IMR-90 (cell line): ENCODE data around the gene RPS2. TPM values are rescaled to one million over a fixed set of nuclear protein-coding genes. Genes with fewer than 3 reads are reported as not detected.
A peak's percentile ranks its signal among the peaks of the same experiment; 100 is the strongest.

Experiments used
- ATAC-seq: fragments of 200-7000 bp; cut with Tn5 transposase; 2 replicates; pipeline ENCODE4 v1.9.1; 2020; ENCODE audit warnings: low read depth, mild to moderate bottlenecking, moderate library complexity
- BruUV-seq: library from RNA; stranded (reverse); fragments of 400-500 nt; replicated peaks from 2 replicates; lab custom pipeline; 2021; lab: Mats Ljungman, UMichigan
- CTCF ChIA-PET: fragments of 300-600 bp; formaldehyde crosslinking; extraction: SDS; loops from one replicate; lab custom pipeline; 2021; ENCODE audit warnings: antibody characterized with exemption; lab: Yijun Ruan, JAX
- POLR2A ChIA-PET: fragments of 300-600 bp; sonication (Branson Sonifier 250); formaldehyde crosslinking; loops from one replicate; lab custom pipeline; 2022; ENCODE audit warnings: antibody characterized with exemption; ENCODE audit not compliant: unreplicated experiment; lab: Charles Lee
- DNase-seq: peaks from one replicate; pipeline ENCODE4 v3.0.0; 2013
- H2AFZ ChIP-seq: replicated peaks from 2 replicates; pipeline ENCODE3; 2013; ENCODE audit warnings: low read length, mild to moderate bottlenecking; ENCODE audit not compliant: poor library complexity
- H2AK5ac ChIP-seq: 2 replicates; pipeline ENCODE4 v1.6.1; 2013; ENCODE audit warnings: low read depth, low read length, inconsistent platforms
- H2AK9ac ChIP-seq: replicated peaks from 2 replicates; pipeline ENCODE3; 2013; ENCODE audit warnings: mild to moderate bottlenecking, low read depth, low read length, moderate library complexity; ENCODE audit not compliant: poor library complexity
- H2BK120ac ChIP-seq: 2 replicates; pipeline ENCODE4 v1.6.1; 2013; ENCODE audit warnings: low read depth, low read length, inconsistent platforms
- H2BK15ac ChIP-seq: 3 replicates; pipeline ENCODE4 v1.6.1; 2013; ENCODE audit warnings: low read depth, low read length, inconsistent platforms
- H2BK20ac ChIP-seq: 2 replicates; pipeline ENCODE4 v1.6.1; 2013; ENCODE audit warnings: low read depth, mild to moderate bottlenecking, inconsistent platforms, low read length, moderate library complexity
- H2BK5ac ChIP-seq: 2 replicates; pipeline ENCODE4 v1.6.1; 2013; ENCODE audit warnings: mild to moderate bottlenecking, low read depth, low read length, inconsistent platforms; ENCODE audit not compliant: poor library complexity, severe bottlenecking
- H3K14ac ChIP-seq: replicated peaks from 2 replicates; pipeline ENCODE4 v1.6.1; 2013; ENCODE audit warnings: low read depth, low read length, inconsistent platforms
- H3K18ac ChIP-seq: 2 replicates; pipeline ENCODE4 v1.6.1; 2013; ENCODE audit warnings: low read depth, low read length, control low read depth
- H3K23ac ChIP-seq: 2 replicates; pipeline ENCODE4 v1.6.1; 2013; ENCODE audit warnings: low read depth, low read length, inconsistent platforms
- H3K27ac ChIP-seq: 2 replicates; pipeline ENCODE4 v1.5.1; 2013; ENCODE audit warnings: mild to moderate bottlenecking, control low read depth, low read length; ENCODE audit not compliant: insufficient read depth
- H3K27me3 ChIP-seq: 2 replicates; pipeline ENCODE4 v1.6.1; 2013; ENCODE audit warnings: low read length; ENCODE audit not compliant: control insufficient read depth, insufficient read depth
- H3K36me3 ChIP-seq: 2 replicates; pipeline ENCODE4 v1.6.1; 2013; ENCODE audit warnings: low read length, mixed read lengths; ENCODE audit not compliant: control insufficient read depth, insufficient read depth
- H3K4ac ChIP-seq: 2 replicates; pipeline ENCODE4 v1.6.1; 2013; ENCODE audit warnings: low read depth, low read length, inconsistent platforms
- H3K4me1 ChIP-seq: 2 replicates; pipeline ENCODE4 v1.6.1; 2013; ENCODE audit warnings: low read length, mixed read lengths; ENCODE audit not compliant: control insufficient read depth, insufficient read depth
- H3K4me2 ChIP-seq: 2 replicates; pipeline ENCODE4 v1.6.1; 2013; ENCODE audit warnings: low read depth, mild to moderate bottlenecking, control low read depth, low read length, moderate library complexity
- H3K4me3 ChIP-seq: 2 replicates; pipeline ENCODE4 v1.5.1; 2013; ENCODE audit warnings: low read depth, mild to moderate bottlenecking, control low read depth, low read length, moderate library complexity; ENCODE audit not compliant: insufficient read depth
- H3K56ac ChIP-seq: 2 replicates; pipeline ENCODE4 v1.6.1; 2013; ENCODE audit warnings: low read length, inconsistent platforms; ENCODE audit not compliant: insufficient read depth; ENCODE audit errors: extremely low read depth
- H3K79me1 ChIP-seq, 2 experiments: 2 replicates each; pipeline ENCODE4 v1.6.1; 2013; ENCODE audit warnings: low read length in 2 of 2, inconsistent platforms in 1 of 2, low read depth in 1 of 2
- H3K9ac ChIP-seq: 2 replicates; pipeline ENCODE4 v1.6.1; 2013; ENCODE audit warnings: low read depth, low read length, control low read depth
- H3K9me1 ChIP-seq: 2 replicates; pipeline ENCODE4 v1.6.1; 2013; ENCODE audit warnings: low read length, inconsistent platforms; ENCODE audit not compliant: insufficient read depth
- H3K9me3 ChIP-seq: 2 replicates; pipeline ENCODE4 v1.6.1; 2013; ENCODE audit warnings: low read length; ENCODE audit not compliant: control insufficient read depth, insufficient read depth
- H4K20me1 ChIP-seq: 2 replicates; pipeline ENCODE4 v1.6.1; 2013; ENCODE audit warnings: low read length, inconsistent platforms; ENCODE audit not compliant: insufficient read depth
- H4K5ac ChIP-seq: 2 replicates; pipeline ENCODE4 v1.6.1; 2013; ENCODE audit warnings: mild to moderate bottlenecking, low read depth, low read length, control low read depth
- H4K8ac ChIP-seq, 2 experiments: 2 replicates each; pipeline ENCODE4 v1.6.1; 2013; ENCODE audit warnings: low read depth in 2 of 2, low read length in 2 of 2, control low read depth in 1 of 2, inconsistent platforms in 1 of 2
- H4K91ac ChIP-seq: 2 replicates; pipeline ENCODE4 v1.6.1; 2013; ENCODE audit warnings: low read depth, low read length, inconsistent platforms; ENCODE audit not compliant: insufficient read depth
- BHLHE40 ChIP-seq: fragments of 150-350 bp; IDR thresholded peaks from 2 replicates; pipeline ENCODE4 v1.6.1; 2016; ENCODE audit warnings: mild to moderate bottlenecking, low read depth, low read length
- CEBPB ChIP-seq: IDR thresholded peaks from 2 replicates; pipeline ENCODE4 v1.6.1; 2012; ENCODE audit warnings: low read depth, low read length, improper control_type of control experiment
- FOS ChIP-seq: fragments of 150-350 bp; IDR thresholded peaks from 2 replicates; pipeline ENCODE4 v1.6.1; 2016; ENCODE audit warnings: low read depth, low read length
- MAFK ChIP-seq: IDR thresholded peaks from 2 replicates; pipeline ENCODE4 v1.6.1; 2012; ENCODE audit warnings: low read depth, low read length, improper control_type of control experiment
- MAZ ChIP-seq: IDR thresholded peaks from 2 replicates; pipeline ENCODE4 v1.6.1; 2012; ENCODE audit warnings: low read depth, mild to moderate bottlenecking, low read length, improper control_type of control experiment, moderate library complexity, borderline replicate concordance
- MXI1 ChIP-seq: IDR thresholded peaks from 2 replicates; pipeline ENCODE4 v1.6.1; 2012; ENCODE audit warnings: low read depth, mild to moderate bottlenecking, low read length, moderate library complexity, borderline replicate concordance
- NFE2L2 ChIP-seq: fragments of 150-350 bp; IDR thresholded peaks from 2 replicates; pipeline ENCODE4 v1.6.1; 2016; ENCODE audit warnings: low read depth, mild to moderate bottlenecking, low read length
- POLR2A ChIP-seq: IDR thresholded peaks from 2 replicates; pipeline ENCODE4 v1.6.1; 2012; ENCODE audit warnings: mild to moderate bottlenecking, low read depth, low read length
- RAD21 ChIP-seq: IDR thresholded peaks from 2 replicates; pipeline ENCODE4 v1.6.1; 2012; ENCODE audit warnings: low read length, improper control_type of control experiment
- RCOR1 ChIP-seq: IDR thresholded peaks from 2 replicates; pipeline ENCODE4 v1.6.1; 2012; ENCODE audit warnings: mild to moderate bottlenecking, low read length, improper control_type of control experiment; ENCODE audit not compliant: insufficient replicate concordance
- RFX5 ChIP-seq: IDR thresholded peaks from 2 replicates; pipeline ENCODE4 v1.8.0; 2012; ENCODE audit warnings: low read depth, mild to moderate bottlenecking, low read length, moderate library complexity
- SMC3 ChIP-seq: fragments of 150-350 bp; IDR thresholded peaks from 2 replicates; pipeline ENCODE4 v1.6.1; 2016; ENCODE audit warnings: low read depth, mild to moderate bottlenecking, antibody characterized with exemption, low read length, moderate library complexity
- WGBS, 2 experiments: methylation state at CpG; one replicate each; pipeline versions ENCODE4 v1.1.5 to v1.1.7; 2013; ENCODE audit warnings: missing lambda C conversion rate in 2 of 2; ENCODE audit not compliant: insufficient read length in 1 of 2; ENCODE audit errors: extremely low coverage in 2 of 2; 5-methylcytosine and 5-hydroxymethylcytosine counted together
- dilution Hi-C: fragments of 300-500 bp; cut with HindIII; formaldehyde crosslinking; loops from one replicate; pipeline ENCODE4 v1.14.3; 2018; ENCODE audit warnings: low sequenced_read_pairs; ENCODE audit not compliant: unreplicated experiment
- in situ Hi-C: fragments of 300-500 bp; cut with MboI; formaldehyde crosslinking; loops from 3 replicates; pipeline ENCODE4 v1.14.3; 2019; ENCODE audit warnings: low sequenced_read_pairs, inconsistent platforms, mixed read lengths
- intact Hi-C: fragments of 100-400 bp; cut with micrococcal nuclease; formaldehyde crosslinking; loops from 2 replicates; pipeline ENCODE4 v1.10.0; 2022
- polyA plus RNA-seq, 3 experiments: library from polyadenylated mRNA; depleted of rRNA; stranded (reverse); fragments of >200 nt; gene quantifications; 2 replicates each; pipeline ENCODE4 v1.2.3, GENCODE V29; 2012; ENCODE audit warnings: low replicate concordance in 1 of 3
- total RNA-seq: library from RNA; depleted of rRNA; stranded (reverse); fragments of >200 nt; gene quantifications from 2 replicates; pipeline ENCODE4 v1.2.3, GENCODE V29; 2012
- TF ChIP-seq, protein P1 (sequence below): fragments of 150-350 bp; IDR thresholded peaks from 2 replicates; pipeline ENCODE4 v1.6.1; 2016; ENCODE audit warnings: low read depth, mild to moderate bottlenecking, low read length, moderate library complexity, borderline replicate concordance
- TF ChIP-seq, protein P2 (sequence below): fragments of 150-350 bp; IDR thresholded peaks from 2 replicates; pipeline ENCODE4 v1.6.1; 2017; ENCODE audit warnings: mild to moderate bottlenecking, antibody characterized with exemption, low read length, low read depth

The RPS2 gene
- total and polyA plus RNA-seq, 2 of the 4 experiments (the other 2 are of a cell fraction): 2,703 to 6,941 TPM

GRCh38 chr16:1981398-1981836 lies 16.8 kb upstream of the RPS2 start, which contains the start of gene NOXO1:
Gene NOXO1 (minus strand): TSS chr16:1981469. CDS start chr16:1981179, 290 bp downstream.
- in situ Hi-C loops (no loop called here), intact Hi-C loops (no loop called here), dilution Hi-C loops (no loop called here)
- Histone ChIP-seq H2AK9ac (peak within 1 kb of the TSS; percentile 65), H3K18ac (no peak within 1 kb of the TSS), H3K56ac (no peak within 1 kb of the TSS), H3K9me1 (peaks cover 9% of the 10 kb centered on the region), H3K4me2 (no peak within 1 kb of the TSS), H3K27ac (no peak within 1 kb of the TSS), H3K23ac (no peak within 1 kb of the TSS), H3K36me3 (peaks cover 34% of the 10 kb centered on the region), H2AFZ (no peak within 1 kb of the TSS), H4K5ac (no peak within 1 kb of the TSS), H3K27me3 (peaks cover 31% of the 10 kb centered on the region; the same call in 1 of the 2 replicates), H4K91ac (no peak within 1 kb of the TSS), H2BK5ac (no peak within 1 kb of the TSS), H3K9me3 (no peaks in the 10 kb centered on the region), H2BK15ac (no peak within 1 kb of the TSS), H3K79me1 (peaks cover 19 to 20% of the 10 kb centered on the region in 2 experiments), H4K8ac (no peak within 1 kb of the TSS), H3K4ac (no peak within 1 kb of the TSS), H3K4me3 (no peak within 1 kb of the TSS), H2AK5ac (no peak within 1 kb of the TSS), H3K9ac (no peak within 1 kb of the TSS), H2BK120ac (no peak within 1 kb of the TSS), H3K14ac (no peak within 1 kb of the TSS), H3K4me1 (peaks cover 8% of the 10 kb centered on the region), H4K20me1 (no peaks in the 10 kb centered on the region; the same call in none of the 2 replicates), H2BK20ac (no peak within 1 kb of the TSS)
- no CpG with 5 or more reads among the region's 6 CpGs for WGBS, 2 experiments
- no TSS peak for BruUV-seq
- DNase-seq (no peak), ATAC-seq (no peak)
- CTCF ChIA-PET: interaction anchor here (1.3 kb wide), 2 partner anchors 23 to 159 kb away, joined by 3 to 5 read pairs; no protein-coding TSS in a partner anchor
- no peak for TF ChIP-seq MXI1
- no peak for TF ChIP-seq RFX5
- no peak for TF ChIP-seq MAFK
- TF ChIP-seq, protein P1, sequence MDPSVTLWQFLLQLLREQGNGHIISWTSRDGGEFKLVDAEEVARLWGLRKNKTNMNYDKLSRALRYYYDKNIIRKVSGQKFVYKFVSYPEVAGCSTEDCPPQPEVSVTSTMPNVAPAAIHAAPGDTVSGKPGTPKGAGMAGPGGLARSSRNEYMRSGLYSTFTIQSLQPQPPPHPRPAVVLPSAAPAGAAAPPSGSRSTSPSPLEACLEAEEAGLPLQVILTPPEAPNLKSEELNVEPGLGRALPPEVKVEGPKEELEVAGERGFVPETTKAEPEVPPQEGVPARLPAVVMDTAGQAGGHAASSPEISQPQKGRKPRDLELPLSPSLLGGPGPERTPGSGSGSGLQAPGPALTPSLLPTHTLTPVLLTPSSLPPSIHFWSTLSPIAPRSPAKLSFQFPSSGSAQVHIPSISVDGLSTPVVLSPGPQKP: no peak
- TF ChIP-seq FOS: no peak
- no peak for TF ChIP-seq MAZ
- TF ChIP-seq, protein P2, sequence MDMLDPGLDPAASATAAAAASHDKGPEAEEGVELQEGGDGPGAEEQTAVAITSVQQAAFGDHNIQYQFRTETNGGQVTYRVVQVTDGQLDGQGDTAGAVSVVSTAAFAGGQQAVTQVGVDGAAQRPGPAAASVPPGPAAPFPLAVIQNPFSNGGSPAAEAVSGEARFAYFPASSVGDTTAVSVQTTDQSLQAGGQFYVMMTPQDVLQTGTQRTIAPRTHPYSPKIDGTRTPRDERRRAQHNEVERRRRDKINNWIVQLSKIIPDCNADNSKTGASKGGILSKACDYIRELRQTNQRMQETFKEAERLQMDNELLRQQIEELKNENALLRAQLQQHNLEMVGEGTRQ: no peak
- no peak for TF ChIP-seq NFE2L2
- TF ChIP-seq RAD21: no peak
- no peak for TF ChIP-seq SMC3
- no peak for TF ChIP-seq BHLHE40
- TF ChIP-seq CEBPB: no peak
- no peak for TF ChIP-seq POLR2A
- TF ChIP-seq RCOR1: no peak
- POLR2A ChIA-PET: no interaction called here
